DMS79 (cell line): ENCODE data around the gene GNPDA1.
"Not testable (repeated sequence)": the region's sequence is repeated elsewhere in the genome, so short reads cannot be mapped to it uniquely, and the experiment has no call there.

ENCODE experiments used
- DNase-seq: peaks from one replicate; lab custom pipeline; 2025; lab: John Stamatoyannopoulos, UW

The GNPDA1 gene

DNA sequence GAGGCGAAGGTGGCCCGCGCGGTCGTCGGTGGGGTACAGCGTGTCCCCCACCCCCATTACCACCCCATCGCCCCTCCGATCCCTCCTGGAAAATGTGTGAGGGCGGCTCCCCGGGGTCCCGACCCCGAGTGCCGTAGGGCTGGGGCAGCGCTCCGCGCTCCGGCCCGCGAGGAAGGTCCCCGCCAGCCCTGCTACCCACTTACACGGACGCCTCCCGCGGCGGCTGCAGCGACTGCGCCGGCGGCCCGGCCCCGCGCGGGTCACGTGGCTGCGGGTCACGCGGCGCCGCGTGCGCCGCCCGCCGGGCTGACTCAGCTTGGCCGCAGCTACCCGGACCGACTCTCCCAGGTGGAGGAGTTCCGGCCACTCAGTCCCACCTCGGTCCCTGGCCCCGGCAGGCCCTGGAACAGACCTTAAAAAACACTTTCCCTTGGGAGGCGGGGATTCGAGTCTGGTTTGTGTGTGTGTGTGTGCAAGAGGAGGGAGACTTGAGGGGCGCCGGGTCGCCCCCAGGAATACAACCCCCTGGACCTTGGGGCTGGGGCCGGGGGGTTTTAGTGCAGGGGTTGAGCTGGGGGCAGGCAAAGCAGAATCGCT is at the start of gene GNPDA1:
Gene GNPDA1 (minus strand): TSS at position 236 of the 597 bp plus-strand sequence. CDS start 992 bp downstream, outside the sequence.
- no peak for DNase-seq

- no peak for DNase-seq
Observed at GRCh38 chr5:142059304-142059940, 46.6 kb upstream of the GNPDA1 start.

DNA sequence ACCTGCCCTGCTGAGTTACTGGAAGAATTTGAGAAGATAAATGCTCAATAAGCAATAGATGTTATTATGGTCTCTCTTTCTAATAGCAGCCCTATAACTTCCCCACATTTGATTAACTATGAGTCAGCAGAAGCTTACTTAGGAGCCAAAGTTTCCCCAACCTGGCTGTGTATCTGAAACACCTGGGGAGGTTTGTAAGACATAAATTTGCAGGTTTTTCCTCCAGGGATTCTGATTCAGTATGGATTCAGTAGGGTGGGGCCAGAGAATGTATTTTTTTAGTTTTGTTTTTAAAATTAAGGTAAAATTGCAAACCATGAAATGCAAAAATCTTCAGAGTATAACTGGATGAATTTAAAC is 44.9 kb upstream of the GNPDA1 start:
- no peak for DNase-seq

DNA sequence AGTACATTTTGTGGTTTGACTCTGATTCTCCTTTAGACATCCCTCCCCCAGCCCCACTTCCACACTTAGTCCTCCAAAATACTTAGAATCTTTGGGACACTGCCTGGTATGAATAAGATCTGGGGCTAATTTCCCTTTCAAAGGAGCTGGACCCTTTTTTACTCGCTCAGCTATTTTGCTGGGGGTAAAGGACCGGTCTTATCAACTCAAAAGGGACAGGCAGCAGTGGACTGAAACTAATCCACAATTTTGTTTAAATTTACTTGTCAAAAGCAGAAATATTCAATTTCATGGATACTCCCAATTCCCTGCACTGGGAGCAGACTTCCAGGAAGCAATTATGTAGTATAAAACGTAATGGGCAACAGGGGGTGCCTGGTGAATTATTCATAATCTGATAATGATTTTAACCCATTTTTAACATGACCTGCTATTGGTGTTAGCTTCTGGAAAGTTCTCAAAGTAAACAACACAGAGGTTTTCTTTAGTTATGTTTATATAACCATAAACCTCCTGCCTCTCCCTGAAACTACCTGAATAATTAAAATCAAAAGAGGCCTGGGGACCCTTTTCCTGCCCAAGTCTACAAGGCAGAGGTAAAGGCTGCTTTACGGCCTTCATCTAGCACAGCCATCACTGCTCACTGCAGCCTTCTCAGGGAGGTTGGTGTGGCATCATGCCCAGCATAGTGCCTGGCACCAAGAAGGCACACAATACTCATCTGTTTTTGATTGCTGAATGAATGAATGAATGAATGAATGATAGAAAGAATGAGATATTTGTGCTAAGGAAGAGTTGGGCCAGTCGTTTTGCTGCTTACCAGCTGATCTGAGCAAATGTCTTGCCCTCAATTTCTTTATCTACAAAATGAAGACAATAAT is 44.2 kb upstream of the GNPDA1 start:
- DNase-seq: no peak

GRCh38 chr5:142055301-142055700 is 42.5 kb upstream of the GNPDA1 start:
- no peak for DNase-seq

- DNase-seq: no peak
Observed at GRCh38 chr5:142053426-142054151, 40.8 kb upstream of the GNPDA1 start.

- DNase-seq: not testable (repeated sequence)
Observed at GRCh38 chr5:142052026-142052425, 39.2 kb upstream of the GNPDA1 start.

GRCh38 chr5:142048272-142048671 is 35.4 kb upstream of the GNPDA1 start:
- no peak for DNase-seq

- no peak for DNase-seq
Observed at GRCh38 chr5:142046191-142046590, 33.4 kb upstream of the GNPDA1 start.

DNA sequence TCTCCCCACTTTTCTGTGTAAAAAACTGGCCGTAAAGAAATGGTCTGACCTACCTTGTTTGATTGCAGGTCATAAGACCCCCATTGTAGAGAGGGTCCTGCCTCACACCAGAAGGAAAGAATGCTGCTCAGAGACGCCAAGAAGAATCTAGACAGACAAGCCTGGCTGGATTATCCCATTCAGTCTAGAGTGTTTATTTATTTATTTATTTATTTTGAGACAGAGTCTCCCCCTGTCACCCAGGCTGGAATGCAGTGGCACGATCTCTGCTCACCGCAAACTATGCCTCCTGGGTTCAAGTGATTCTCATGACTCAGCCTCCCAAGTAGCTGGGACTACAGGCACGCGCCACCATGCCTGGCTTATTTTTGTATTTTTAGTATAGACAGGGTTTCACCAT is 28.1 kb upstream of the GNPDA1 start:
- DNase-seq: not testable (repeated sequence)

GRCh38 chr5:142040285-142040684 is 27.5 kb upstream of the GNPDA1 start:
- no peak for DNase-seq

DNA sequence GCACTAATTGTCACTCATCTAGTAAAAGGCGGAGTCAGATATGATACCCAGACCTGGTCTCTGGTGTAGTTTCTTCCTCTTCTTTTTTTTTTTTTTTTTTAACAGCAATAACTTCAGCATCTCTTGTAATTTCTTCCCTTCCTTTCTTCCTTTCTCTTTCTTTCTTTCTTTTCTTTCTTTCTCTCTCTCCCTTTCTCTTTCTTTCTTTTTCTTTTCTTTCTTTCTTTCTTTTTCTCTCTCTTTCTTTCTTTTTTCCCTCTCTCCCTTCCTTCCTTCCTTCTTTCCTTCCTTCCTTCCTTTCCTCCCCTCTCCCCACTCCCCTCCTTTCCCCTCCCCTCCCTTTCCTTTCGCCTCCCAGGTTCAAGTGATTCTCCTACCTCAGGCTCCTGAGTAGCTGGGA is 25.9 kb upstream of the GNPDA1 start:
- DNase-seq: no peak

- DNase-seq: not testable (repeated sequence)
Observed at GRCh38 chr5:142037599-142037998, 24.8 kb upstream of the GNPDA1 start.

DNA sequence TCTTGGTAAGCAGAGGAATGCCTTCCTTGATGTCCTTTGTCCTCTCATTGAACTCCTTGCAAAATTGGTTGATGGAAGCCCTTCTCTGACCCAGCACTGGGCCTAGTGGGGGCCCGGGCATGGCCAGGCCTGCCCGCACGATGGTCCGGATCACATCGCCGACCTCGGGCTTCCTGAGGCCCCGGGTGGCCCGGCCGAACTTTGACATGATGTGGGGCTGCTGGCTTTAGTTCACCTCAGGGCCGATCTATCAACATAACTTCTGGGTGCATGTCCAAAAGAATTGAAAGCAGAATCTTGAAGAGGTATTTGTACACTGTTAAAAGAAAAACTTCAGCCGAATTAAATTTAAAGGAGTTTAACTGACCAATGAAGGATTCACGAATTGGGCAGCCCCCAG is 24.1 kb upstream of the GNPDA1 start:
- no peak for DNase-seq

- DNase-seq: no peak
Observed at GRCh38 chr5:142034994-142035393, 22.2 kb upstream of the GNPDA1 start.

DNA sequence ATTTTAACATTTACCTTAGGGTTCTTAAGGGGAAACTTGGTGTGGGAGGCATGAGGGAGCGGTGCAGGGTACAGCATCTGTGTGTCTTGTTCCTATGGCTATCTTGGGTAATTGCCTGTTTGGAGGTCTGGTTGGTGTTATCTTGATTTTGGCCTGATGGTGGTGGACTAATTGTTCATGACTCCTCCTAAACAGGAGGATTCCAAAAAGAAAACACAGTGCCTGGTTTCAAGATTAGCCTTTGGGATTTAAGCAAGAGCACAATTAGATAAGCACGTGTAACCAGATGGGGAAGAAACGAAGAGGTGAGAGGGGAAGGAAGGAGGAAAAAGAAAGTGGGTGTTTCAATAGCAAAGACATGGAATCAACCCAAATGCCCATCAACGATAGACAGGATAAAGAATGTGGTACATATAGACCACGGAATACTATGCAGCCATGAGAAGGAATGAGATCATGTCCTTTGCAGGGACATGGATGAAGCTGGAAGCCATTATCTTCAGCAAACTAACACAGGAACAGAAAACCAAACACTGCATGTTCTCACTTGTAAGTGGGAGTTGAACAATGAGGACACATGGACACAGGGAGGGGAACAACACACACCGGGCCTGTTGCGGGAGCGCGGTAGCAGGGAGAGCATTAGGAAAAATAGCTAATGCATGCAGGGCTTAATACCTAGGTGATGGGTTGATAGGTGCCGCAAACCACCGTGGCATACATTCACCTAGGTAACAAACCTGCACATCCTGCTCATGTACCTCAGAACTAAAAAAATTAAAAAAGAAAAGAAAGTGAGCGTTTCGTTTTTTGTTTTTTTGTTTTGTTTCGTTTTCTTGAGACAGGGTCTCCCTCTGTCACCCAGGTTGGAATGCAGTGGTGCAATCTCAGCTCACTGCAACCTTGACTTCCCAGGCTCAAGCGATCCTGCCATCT is 21.1 kb upstream of the GNPDA1 start:
- not testable (repeated sequence) for DNase-seq

DNA sequence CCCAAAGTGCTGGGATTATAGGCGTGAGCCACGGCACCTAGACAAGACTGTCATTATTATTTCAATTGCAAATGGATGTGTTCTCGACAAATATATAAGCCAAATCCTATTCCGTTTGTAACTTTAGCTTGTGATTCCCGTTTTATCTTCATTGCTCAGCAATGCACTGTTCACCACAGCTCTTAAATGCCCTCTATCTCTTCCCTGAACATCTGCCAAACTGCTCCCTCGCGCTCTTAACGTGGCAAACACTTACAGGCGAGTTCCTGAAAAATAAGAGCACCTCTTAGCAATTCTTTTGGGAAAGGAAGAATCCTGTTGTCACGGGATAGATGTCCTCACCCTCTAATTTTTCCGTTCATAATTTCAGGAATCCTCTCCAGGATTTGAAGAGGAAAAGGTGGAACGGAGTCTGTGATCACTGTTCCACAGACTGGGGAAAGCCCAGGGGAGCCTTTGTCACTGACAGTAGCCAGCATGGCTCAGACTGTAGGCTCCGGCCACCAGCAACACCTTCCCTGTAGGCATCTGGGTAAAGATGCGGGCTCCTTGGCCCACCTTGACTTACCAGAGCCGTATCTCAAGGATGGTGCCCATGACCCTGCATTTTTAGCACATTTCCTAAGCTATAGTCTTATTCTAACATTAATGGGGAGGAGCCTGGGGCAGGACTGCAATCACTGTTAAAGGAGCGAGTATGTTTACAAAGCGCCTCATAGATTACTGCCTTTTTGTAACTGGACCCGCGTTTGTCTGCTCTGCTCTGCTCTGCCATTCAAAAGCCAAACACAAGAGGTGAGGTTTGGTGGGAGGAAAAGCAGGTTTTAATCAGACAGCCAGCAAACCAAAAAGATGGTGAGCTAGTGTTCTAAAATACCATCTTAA is 20.2 kb upstream of the GNPDA1 start:
- no peak for DNase-seq

- DNase-seq: no peak
Observed at GRCh38 chr5:142032150-142032549, 19.3 kb upstream of the GNPDA1 start.

DNA sequence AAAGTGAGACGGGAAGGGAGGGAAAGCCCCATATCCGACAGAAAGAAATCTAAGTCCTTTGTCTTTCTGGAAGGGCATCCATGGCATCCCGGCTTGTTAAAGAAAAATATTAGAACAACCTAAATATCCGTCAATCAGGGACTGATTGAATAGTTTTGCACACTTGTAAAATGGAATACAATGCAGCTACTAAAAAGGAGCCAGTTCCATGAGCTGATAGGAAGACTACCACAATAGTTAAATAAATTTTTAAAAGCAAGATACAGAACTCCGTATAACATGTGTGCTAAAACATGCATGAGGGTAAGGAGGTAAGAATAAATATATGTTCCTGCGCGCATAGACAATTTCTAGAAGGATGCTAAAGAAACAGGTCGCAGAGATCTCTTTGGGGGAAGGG is 12.8 kb upstream of the GNPDA1 start:
- no peak for DNase-seq

DNA sequence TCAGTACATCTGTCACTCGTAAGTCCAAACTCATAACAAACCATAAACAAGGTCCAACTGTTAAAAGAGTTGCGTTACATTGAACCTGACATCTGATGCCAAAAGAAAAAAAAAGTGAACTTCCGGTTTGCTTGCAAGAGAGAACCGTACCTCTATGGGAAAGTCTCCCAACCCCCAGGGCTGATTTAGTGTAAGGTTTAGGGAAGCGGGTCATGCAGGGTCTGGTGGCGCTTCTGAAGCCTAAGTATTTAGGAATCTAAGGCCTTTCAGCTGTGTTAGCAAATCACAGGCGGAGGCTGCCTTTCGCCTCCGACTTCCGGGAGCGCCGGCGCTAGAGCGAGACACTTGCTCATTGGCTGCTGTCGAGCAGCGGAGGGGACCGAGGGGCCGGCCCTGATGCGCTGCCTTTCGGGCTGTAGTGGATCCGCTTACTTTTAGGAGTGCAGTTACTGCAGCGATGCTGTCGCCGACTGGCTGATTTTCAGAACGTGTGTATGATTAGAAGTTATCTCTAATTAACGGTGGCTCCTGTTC is 12.0 kb upstream of the GNPDA1 start:
- DNase-seq: peak; percentile 67
